Activated CD8-positive, alpha-beta memory T cell treated with anti-CD3 and anti-CD28 coated beads for 4 hours (primary cell): ENCODE measurements around the gene MARK2.
"Not testable (repeated sequence)": the region's sequence is repeated elsewhere in the genome, so short reads cannot be mapped to it uniquely, and the experiment has no call there.

Experiments
- DNase-seq, 2 donors: peaks; one replicate each; pipeline ENCODE4 v3.0.0-alpha.2; 2020; ENCODE audit warnings: low read depth in 2 of 2

The MARK2 gene

DNA sequence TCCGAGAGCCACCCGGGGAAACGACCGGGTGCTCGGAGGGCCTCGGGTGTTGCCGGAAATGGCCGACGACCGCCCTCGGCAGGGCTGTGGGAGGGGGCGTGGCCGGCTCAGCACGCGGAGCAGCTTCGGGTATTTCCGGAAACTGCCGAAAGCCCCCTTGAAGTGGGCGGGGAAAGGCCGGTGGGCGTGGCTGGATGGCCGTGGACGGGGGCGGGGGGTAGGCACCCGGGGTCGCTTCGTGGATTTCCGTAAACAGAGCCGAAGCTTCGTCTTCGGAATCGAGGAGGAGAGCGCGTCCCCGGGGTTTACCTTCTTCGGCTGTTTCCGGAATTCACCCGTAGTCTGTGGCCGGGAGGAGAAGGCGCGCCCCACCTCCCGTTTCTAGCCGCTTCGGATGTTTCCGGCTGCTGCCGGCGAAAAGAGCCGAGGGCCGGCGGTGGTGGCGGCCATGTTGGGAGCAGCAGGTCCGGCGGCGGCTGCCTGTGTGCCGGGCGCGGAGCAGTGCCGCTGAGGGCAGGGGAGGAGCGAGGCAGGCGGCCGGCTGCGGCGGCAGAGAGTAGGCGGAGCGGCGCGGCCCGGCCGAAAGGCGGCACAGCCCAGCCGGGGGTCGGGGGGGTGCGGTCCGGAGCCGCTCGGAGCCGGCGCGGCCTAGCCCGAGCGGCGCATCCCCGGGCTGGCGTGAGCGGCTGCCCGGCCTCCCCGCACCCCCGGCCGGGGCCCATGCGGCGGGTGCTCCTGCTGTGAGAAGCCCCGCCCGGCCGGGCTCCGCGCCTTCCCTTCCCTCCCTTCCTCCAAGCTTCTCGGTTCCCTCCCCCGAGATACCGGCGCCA is at the start of gene MARK2:
Gene MARK2, plus strand, starts transcription at position 433 of the 830 bp plus-strand sequence. Its CDS starts 397 bp downstream, at position 830.
- DNase-seq, result peak; percentile 99 to 100

DNA sequence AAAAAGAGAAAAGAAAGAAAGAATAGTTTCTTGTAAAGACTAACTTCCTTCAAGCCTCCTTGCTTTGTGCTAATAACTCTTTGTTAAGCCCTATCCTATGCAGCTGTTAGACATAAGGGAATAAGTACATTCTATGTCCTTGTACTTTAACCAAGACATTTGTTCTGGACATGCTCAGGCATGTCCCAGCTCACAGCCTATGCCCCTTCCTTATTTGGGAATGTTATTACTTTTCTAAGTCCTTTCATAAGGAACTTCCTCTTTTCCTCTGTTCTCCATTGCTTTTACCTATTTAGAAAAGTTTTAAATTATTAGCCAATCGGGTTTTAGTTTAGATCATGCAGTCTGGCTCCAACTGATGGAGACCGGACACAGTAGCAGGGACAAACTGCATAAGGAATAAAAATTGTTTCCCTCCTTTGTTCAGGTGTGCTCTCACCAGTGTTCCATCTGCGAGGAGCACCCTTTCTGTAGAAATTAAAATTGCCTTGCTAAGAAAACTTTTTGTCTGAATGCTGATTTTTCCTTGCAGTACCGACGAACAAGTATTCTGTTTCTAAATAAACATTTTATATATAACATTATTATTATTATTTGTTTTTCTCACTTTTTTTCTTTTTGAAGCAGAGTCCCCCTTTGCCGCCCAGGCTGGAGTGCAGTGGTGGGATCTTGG is 47.3 kb upstream of the MARK2 start:
- no peak for DNase-seq

DNA sequence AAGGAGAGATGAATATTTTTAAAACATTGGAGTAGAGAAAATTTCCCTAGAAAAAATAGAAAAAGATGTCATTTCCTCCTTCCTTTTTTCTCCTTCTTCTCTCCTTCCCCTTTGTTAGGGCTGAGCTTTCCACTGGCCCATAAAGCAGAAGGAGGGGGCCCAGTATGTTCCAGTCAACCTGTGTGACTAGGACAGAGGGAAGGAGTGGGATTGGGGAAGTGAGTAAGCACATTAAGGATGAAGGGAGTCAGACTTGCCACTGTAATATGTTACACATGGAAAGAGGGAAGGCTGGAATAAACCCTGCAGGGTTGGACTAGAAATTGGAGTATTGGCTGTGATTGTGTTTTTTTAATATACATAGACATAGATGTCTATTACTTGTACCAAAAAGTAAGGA is 45.7 kb upstream of the MARK2 start:
- no peak for DNase-seq

DNA sequence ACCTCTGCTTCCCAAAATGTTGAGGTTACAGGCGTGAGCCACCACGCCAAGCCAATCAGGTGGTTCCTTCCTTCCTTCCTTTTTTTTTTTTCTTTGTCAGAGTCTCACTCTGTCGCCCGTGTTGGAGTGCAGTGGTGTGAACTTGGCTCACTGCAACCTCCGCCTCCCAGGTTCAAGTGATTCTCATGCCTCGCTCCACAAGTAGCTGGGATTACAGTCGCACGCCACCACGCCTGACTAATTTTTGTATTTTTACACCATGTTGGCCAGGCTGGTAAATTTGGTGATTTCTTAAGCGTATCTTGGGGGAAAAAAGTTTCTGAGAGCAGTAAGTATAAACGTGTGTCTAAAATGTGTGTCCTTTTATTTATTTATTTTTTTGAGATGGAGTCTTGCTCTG is 43.8 kb upstream of the MARK2 start:
- DNase-seq, result no peak

DNA sequence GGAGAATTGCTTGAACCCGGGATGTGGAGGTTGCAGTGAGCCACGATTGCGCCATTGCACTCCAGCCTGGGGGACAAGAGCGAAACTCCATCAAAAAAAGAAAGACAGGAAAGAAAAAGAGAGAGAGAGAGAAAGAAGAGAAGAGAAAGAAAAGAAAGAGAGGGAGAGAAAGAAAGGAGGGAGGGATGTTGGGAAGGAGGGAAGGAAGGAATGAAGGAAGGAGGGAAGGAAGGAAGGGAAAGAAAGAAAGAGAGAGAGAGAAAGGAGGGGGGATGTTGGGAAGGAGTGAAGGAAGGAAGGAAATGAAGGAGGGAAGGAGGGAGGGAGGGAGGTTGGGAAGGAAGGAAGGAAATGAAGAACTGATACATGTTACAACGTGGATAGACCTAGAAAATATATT is 38.0 kb upstream of the MARK2 start:
- DNase-seq, result no peak

DNA sequence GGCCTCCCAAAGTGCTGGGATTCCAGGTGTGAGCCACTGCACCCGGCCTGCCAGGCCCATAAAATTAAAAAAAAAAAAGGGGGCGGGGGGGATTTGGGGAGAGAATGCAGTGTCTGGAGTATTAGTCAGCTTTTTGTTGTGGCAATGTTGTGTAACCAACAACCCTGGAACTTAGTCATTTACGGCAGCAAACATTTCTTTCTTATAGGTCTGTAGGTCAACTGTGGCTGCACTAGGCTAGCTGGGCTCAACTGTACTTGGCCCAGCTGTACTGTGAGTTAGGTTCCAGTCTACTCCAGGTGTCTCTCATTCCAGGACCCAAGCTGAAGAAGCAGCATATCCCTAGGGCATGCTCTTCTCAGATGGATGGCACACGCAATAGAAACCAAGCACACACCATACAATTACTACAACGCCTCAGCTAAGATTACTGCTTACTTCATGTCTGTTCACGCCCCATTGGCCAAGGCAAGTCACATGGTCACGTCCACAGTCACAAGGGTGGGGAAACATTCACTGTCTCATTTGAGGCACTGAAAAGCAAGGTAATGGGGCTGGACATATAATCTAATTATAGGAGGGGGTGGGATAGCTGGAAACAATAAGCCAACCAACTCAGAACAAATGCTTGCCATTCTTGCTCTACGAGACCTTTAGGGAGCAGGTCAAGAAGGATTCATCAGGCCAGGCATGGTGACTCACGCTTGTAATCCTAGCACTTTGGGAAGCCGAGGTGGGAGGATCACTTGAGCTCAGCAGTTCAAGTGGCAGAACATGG is 36.1 kb upstream of the MARK2 start:
- DNase-seq, result no peak

DNA sequence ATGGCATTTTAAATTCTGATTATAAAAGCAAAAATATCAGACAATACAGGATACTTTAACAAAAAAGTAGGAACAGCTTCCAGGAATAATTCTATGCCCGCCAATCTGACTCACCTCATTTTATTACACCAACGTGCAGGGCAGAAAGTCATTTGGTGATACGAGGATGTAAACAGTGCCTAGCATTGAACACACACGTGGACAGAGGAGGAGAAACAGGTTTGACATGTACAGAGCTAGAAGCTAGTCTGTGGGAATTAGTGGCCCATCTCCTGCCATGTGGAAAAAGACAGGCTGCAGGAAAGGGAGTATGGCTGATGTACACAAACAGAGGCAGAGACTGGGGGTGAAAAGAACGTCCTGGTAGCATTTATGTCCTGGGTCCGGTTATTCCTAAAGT is 34.7 kb upstream of the MARK2 start:
- no peak for DNase-seq

DNA sequence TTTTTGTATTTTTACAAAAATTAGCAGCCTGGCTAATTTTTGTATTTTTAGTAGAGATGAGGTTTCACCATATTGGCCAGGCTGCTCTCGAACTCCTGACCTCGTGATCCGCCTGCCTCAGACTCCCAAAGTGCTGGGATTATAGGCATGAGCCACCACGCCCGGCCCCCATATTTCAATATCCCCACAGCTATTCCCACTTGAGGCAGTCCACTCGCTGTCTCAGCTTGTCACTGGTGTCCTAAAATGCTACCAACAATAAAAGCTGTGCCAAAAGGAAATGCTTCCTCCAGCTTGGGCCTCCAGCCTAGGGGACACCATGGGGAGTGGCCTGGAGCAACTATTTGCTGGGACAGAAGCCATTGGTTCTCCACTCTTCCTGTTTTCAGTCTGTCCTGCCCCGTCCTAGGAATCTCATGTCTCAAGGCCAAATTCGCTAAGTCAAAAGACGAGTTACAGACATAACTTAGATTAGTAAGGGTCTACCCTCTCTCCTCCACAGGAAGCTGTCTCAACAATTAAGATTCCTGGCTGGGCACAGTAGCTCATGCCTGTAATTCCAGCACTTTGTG is 33.0 kb upstream of the MARK2 start:
- DNase-seq, result no peak

DNA sequence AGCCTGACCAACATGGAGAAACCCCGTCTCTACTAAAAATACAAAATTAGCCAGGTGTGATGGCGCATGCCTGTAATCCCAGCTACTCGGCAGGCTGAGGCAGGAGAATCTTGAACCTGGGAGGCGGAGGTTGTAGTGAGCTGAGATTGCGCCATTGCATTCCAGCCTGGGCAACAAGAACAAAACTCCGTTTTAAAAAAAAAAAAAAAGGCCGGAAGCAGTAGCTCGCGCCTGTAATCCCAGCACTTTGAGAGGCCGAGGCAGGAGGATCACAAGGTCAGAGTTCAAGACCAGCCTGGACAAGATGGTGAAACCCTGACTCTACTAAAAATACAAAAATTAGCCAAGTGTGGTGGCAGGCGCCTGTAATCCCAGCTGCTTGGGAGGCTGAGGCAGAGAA is 28.5 kb upstream of the MARK2 start:
- not testable (repeated sequence) for DNase-seq

DNA sequence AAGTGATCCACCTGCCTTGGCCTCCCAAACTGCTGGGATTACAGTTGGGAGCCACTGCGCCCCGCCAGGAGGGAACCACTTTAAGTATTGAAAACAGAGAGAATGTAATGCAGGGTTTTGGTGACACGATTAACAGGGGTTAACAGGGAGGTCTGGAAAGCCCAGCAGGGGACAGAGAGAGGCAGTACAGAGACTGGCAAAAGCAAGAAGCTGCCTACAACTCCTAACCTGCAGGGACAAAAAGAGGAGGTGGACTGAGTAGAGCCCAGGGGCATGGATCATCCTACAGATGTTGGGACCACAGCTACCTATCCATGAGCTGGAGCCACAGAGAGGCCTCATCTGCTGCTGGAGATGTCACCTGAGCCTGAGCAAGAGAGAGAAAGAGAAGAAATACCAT is 27.4 kb upstream of the MARK2 start:
- DNase-seq, result no peak

DNA sequence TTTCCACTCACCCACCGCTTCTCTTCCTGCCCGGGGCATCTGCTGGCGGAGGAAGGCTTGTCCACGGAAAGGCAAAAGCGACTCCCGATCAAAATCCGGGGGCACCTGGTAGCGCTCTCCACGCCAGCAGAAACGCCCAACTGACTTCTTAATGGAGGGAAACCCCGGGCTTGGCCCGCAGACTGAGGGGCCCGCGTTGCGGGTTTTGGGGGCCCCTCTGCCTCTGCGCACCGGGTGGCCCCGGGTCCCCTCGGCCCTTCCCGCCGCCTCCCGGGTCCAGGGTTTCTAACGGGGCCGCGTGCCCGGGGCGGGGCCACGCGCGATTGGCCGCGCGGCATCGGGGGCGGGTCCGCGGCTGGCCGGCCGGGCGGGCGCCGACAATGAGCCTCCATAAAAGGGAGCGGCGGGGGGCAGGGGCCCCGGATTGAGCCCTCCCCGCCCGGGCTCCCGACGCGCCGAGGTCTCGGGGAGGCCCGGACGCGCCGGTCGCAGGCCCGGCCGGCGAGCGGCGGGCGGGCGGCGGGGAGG is 25.8 kb upstream of the MARK2 start, which contains the start of gene SPINDOC:
Gene SPINDOC, plus strand, starts transcription at position 422 of the 528 bp plus-strand sequence. CDS start 231 bp downstream, outside the sequence.
- DNase-seq, result peak; percentile 35 to 42

DNA sequence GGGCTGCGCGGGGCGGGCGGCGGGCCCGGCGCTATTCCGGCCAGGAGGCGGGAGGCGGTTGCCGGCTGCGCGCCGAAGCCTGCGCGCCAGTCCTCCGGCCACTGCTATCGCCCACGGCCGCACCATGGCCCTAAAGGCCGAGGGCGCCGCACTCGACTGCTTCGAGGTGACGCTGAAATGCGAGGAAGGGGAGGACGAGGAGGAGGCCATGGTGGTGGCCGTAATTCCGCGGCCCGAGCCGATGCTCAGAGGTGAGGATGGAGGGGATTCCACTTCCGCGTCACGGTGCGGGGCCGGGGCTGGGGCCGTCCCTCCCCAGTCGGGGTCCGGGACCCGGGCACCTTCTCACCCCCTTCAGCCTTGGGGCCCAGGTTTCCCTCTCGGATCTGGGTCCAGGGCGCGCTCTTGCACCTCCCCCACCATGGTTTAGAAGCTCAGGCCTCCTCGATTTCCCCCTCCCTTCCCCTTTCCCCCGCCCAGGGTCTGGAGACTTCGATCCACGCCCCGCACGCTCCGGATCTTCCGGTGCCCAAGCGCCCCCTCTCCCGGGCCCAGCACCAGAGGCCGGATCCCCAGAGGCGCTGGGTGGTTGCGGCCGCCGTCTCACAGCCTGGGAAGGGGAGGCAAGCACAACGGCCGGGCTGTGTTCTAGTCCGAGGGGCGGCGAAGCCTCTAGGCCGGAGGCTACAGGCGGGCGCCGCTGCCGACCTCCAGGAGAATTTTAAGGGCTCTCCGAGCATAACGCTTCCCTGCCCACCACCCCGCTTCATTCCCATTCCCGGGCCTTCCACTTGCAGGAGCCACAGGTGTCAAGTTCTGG is 25.1 kb upstream of the MARK2 start:
- DNase-seq, result no peak

DNA sequence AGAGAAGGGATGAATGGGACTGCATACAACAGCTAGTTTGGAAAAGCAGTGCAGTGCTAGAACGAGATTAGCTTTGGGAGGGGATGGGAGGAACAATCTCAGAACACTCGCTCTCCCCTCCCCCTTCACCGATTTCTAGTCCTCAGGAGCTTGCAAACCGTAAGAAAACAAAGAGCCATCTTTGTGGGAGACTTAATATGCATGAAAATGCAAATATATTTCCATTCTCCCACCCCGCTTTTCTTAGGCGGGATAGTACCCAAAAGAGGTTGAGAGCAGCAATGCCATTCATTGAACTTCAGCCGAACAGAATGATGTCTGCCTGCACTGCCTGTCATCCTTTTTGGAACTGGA is 24.6 kb upstream of the MARK2 start:
- DNase-seq, result no peak

DNA sequence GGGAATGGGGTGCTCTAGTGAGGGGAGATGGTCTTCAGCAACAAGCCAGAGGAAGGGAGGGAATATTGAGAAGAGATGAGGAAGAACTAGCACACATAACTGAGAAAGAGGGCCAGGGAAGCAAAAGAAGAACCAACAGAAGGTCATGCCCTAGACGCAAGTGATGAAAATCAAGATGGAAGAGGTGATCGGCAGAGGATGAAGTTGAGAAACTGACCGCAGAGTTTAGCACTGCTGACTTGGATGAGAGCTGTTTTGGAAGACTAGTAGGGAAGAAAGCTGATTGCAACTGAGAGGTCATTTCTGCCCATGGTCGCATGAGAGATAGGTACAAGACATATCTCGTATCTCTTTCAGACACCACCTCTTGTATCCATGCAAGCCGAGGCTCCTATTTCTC is 22.7 kb upstream of the MARK2 start:
- no peak for DNase-seq

DNA sequence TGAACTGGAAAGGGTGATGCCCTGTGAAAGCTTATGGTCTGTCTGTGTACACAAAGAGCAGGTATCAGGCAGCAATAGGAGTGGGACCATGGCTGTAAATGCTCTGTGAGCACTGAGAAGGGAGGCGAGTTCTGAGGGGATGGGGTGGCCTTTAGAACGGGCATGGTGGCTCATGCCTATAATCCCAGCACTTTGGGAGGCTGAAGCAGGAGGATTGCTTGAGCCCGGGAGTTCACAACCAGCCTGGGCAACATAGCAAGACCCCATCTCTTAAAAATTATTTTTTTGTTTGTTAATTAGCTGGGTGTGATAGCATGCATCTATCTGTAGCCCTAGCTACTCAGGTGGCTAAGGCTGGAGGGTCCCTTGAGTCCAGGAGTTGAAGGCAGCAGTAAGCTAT is 22.2 kb upstream of the MARK2 start:
- no peak for DNase-seq

DNA sequence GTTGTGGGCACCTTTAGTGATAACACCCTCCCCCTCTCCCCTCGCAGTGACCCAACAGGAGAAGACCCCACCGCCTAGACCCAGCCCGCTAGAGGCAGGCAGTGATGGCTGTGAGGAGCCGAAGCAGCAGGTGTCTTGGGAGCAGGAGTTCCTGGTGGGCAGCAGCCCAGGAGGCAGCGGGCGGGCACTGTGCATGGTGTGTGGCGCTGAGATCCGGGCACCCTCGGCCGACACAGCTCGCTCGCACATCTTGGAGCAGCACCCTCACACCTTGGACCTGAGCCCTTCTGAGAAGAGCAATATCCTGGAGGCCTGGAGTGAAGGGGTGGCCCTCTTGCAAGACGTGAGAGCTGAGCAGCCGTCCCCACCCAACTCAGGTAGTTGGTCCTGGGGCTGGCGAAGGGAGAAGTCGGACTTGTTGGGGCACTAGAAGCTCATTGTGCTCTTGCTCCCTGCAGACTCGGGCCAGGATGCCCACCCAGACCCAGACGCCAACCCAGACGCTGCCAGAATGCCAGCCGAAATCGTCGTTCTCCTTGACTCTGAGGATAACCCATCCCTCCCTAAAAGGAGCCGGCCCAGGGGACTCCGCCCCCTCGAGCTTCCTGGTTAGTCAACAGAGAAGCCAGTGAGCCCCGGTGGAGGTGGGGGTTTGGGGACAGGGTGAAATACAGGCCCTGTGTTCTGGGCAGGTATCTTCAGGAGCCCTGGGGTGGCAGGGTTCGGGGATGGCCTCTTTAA is 21.0 kb upstream of the MARK2 start:
- DNase-seq, result no peak

DNA sequence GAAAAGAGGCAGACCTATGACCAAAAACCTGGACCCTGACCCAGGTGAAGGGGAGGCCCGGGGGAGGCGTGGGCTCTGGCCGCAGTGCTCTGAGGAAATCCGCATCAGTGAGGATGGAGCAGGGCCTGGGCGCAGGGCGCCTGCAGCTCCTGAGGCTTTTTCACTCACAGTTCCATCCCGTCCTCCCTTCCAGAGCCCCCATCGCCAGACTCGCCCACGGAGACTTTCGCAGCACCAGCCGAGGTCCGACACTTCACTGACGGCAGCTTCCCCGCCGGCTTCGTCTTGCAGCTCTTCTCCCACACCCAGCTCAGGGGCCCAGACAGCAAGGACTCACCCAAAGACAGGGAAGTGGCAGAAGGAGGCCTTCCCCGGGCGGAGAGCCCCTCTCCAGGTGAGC is 20.3 kb upstream of the MARK2 start:
- DNase-seq, result no peak

DNA sequence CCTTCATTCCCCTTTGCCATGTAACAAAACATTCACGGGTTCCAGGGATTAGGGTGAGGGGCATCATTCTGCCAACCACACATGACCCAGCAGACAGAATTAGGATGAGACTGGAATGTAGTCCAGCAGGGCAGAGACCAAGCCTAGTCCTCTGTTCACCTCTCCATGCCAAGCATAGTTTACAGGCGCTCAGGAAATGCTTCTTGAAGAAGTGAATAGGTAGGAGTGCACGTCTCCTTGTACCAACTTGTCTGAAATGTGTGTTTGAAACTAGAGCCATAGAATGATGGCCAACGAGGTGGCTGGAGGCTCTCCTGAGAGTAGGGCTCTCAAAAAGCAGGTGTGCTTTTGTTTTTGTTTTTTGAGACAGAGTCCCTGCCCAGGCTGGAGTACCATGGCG is 17.5 kb upstream of the MARK2 start:
- no peak for DNase-seq

DNA sequence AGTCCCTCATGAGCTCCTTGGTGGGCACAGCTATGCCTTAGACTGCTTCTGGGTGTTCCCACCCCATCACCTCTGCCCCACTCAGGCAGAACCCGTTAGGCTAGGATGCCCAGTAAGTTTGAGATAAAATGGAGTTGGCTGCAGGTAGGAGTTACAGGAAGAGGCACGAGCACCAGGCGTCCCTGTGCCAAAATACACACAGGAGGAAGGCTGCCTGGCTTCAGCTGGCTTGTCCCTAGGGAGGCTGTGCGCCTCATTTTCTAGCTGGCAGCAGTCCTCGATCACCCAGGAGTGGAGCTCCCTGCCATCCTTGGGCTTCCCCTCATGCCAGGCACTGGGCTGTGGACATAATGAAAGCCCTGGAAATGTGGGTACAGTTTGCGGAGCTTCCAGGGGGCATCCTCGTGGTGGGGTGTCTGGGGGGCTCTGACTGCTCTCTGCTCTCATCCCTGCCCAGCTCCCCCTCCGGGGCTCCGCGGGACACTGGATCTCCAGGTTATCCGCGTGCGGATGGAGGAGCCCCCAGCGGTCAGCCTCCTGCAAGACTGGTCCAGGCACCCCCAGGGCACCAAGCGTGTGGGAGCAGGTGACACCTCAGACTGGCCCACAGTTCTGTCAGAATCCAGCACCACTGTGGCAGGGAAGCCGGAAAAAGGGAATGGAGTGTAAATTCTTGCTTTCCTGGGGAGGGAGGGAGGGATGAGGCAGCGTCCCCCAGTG is 12.3 kb upstream of the MARK2 start:
- no peak for DNase-seq
